Brain pericyte (primary cell): ENCODE measurements around the gene ACTBL2.
"Not testable (repeated sequence)": the region's sequence is repeated elsewhere in the genome, so short reads cannot be mapped to it uniquely, and the experiment has no call there.

Experiments used
- DNase-seq: peaks from one replicate; pipeline ENCODE4 v3.0.0-alpha.2; 2012; ENCODE audit warnings: low read depth, low spot score

Gene ACTBL2

GRCh38 chr5:57494104-57495098 lies 11.8 kb upstream of the ACTBL2 start:
- DNase-seq = peak; percentile 48

DNA sequence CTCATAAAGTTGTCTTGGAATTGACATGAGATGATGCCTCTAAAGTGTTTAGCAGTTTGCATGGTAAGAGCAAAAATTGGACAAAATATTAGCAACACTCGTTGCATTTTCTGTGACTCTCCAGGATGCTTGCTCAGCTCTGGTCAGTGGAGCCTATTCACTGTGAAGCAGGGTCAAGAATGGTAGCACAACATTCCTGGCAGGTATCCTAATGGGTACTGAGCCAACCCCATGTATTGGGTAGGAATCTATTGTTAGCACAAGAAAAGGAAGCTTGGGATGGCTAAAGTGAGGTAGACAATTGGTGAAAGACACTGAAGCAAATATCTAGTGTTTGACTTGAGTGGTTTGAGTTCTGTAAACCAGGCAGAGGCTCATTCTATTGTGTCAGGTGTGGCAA lies 10.4 kb upstream of the ACTBL2 start:
- no peak for DNase-seq

GRCh38 chr5:57492632-57493031 lies 10.0 kb upstream of the ACTBL2 start:
- DNase-seq = no peak

DNA sequence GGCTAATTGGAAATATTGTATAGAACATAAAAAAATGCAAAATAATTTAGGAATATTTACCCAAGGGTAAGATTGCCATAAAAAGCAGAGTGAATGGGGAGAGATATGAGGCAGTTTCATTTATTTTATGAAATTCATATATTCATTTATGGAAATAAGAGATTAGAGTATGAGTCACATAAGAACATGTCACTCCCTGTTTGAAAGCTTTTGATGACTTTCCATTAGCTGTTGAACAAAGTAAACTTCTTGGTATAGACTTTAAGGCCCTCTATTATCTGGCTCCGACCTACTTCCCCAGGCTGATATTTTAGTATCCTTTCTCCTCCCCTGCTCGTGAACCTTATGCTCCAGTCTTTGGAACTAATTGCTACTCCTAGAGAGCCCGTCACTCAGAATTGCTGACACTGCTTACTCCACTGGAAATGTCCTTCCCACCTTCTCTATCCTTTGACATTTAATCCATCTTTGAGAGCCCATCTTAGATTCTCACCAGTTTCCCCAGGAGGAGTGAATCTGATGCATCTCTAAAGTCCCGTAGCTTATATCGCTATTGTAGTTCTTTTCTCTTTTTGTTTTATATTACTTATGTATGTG lies 8.9 kb upstream of the ACTBL2 start:
- no peak for DNase-seq

- DNase-seq = no peak
These were observed 5.8 kb upstream of the ACTBL2 start for GRCh38 chr5:57488215-57488955.

DNA sequence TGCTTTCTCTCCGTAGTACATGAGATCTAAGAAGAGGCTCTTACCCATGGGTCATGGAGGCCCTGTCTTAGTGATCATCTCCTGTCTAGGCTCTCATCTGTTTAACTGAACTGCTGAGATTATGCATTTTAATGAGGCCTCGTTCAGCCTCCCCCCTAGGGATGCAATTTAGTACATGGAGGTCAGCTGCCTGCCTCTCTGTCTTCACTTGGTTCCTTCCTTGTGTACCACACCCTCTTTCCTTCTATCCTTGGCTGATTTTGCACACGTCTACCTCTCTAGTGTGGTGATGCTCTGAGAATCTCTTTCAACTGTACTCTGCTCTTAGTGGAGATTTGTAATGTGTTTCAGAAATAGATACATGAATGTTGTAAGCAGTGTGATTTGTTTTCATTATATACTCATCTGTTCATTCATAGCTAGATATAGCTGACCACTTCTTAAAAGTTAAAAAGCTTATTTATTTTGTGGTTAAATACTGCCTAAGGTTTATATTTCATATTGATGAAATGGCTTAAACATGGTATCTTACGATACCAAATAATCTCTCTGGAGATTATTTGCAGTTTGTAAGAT lies 3.5 kb upstream of the ACTBL2 start:
- DNase-seq = no peak

- DNase-seq = no peak
These were observed 3.8 kb downstream of the ACTBL2 start for GRCh38 chr5:57478826-57479225.

DNA sequence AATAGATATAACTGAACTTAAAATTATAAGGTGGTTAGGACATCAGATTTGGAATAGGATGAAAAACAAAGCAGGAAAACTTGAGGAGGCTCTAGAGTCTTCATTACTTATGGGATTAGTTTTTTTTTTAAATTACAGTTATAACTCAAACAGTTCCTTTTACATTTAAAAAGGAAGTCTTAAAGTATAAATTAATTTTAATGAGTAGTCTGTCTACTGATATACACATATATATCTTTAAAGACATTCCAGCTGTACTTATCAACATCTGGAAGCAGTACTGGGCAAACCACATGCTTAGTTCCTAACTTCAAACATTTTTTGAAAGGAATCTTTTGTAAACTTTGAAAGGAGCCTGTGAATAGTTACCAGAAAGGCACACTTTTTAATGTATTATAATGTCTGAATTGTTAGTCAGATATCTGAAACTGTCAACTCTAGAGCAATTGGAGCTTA lies 6.0 kb downstream of the ACTBL2 start:
- no peak for DNase-seq

- DNase-seq = no peak
These were observed 12.3 kb downstream of the ACTBL2 start for GRCh38 chr5:57470339-57470738.

DNA sequence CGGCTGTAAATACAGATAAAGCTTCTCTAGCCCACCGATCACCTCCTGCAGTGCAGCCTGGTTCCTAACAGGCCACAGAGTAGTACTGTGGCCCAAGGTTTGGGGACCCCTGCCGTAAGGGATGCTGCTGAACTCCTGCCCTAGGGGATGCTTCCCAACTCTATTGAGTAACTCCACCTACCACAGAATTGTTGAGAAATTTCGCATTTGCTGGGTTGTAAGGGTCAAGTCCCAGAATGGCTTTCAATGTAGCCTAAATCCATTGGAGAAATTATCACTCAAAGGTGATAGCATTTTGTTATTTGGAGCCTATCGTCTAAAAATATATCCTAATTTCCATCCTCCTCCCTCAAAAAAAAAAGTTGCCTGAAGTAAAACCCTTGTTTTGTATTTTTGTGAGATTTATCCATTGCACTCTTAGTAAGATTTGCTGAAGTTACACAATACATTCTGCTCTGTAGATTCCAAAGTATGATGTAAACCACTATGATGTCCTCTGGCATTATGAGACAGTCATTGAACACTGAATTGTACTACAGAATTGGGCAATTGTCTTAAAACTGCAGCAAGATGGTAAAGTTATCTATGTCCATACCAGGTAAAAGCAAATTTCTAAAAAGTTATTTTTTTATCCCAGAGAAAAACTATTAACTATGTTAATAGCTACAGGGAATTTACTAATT lies 14.0 kb downstream of the ACTBL2 start:
- DNase-seq = no peak

- no peak for DNase-seq
These were observed 16.1 kb downstream of the ACTBL2 start for GRCh38 chr5:57466544-57466943.

- not testable (repeated sequence) for DNase-seq
These were observed 22.6 kb downstream of the ACTBL2 start for GRCh38 chr5:57460056-57460455.

DNA sequence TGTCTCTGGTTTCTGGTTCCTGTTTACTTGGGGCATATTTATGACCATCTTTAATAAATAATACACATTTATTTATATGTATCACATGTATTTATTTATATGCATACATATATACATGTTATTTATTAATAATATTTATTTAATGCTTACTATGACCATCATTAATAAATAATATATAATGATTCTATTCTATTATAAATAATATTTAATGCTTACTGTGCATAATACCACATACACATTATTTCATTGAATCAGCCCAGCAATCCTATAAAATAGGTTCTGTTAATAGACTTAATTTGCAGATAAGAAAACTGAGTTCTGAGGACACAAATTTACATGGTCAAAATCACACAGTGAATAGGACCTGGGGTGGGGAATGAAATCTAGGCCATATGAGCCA lies 24.2 kb downstream of the ACTBL2 start:
- no peak for DNase-seq

DNA sequence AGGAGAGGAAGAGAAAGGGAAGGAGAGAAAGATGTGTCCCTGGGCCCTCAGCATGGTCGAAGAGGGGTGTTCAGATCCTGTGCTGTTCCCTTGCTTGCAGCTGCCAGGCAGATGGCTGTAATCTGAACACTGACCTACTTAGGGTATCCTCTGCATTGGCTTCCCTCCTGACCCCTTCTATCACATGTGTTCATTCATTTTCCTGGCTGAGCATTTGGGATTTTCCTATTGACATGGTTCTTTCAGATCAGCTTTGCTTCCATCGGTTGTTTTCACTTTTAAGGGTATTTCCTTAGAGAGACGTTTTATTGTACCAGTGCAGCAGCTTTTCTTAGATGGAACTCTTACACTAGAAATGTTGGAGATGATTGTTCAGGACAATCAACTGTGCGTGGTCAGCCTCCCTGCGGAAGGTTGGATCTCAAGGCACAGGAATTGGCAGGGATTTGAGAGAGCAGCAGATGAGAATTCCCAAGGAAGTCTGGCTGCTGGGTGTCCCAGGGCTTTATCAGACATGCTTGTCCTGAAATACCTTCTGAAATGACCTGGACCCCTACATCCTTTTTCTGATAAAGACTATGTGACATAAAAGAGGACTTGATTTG lies 26.0 kb downstream of the ACTBL2 start:
- no peak for DNase-seq

GRCh38 chr5:57455511-57456455 lies 26.8 kb downstream of the ACTBL2 start:
- DNase-seq = no peak

GRCh38 chr5:57454896-57455295 lies 27.7 kb downstream of the ACTBL2 start:
- DNase-seq = no peak

DNA sequence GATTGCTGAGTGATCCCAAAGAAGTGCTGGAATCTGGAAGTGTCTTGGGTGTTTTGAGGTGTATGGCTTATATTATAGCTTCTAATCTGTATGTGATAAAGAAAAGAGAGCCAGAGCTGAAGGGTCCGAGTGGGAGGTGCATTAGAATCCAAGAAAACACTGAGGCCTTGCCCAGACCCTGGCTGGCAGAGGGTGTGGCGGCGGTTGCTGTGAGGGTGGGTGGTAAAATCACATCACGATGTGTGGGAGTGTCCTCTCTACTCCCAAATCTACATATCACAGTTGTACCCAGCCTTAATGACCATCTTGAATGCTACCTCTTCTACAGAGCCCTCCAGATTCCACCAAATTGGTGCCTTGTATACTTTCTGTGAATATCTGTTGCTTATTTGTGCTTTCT lies 28.9 kb downstream of the ACTBL2 start:
- no peak for DNase-seq

DNA sequence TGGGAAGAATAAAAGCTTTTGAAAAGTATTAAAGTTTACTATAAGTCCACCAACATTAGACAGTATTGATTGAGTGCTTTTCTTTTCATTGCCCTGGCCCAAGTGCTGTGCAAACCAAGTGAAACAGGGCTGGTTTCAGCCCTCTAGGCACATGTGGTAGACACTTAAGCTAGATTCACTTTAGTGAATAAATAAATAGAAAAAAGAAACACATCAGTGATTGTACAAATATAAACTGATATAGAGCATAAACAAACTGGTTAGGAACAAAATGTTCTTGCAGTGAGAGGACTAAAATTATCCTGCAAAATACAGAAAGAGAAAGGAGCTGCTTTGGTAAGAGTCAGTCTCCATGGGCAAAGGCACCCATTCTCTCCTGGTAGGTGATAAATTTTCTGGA lies 29.7 kb downstream of the ACTBL2 start:
- DNase-seq = no peak

DNA sequence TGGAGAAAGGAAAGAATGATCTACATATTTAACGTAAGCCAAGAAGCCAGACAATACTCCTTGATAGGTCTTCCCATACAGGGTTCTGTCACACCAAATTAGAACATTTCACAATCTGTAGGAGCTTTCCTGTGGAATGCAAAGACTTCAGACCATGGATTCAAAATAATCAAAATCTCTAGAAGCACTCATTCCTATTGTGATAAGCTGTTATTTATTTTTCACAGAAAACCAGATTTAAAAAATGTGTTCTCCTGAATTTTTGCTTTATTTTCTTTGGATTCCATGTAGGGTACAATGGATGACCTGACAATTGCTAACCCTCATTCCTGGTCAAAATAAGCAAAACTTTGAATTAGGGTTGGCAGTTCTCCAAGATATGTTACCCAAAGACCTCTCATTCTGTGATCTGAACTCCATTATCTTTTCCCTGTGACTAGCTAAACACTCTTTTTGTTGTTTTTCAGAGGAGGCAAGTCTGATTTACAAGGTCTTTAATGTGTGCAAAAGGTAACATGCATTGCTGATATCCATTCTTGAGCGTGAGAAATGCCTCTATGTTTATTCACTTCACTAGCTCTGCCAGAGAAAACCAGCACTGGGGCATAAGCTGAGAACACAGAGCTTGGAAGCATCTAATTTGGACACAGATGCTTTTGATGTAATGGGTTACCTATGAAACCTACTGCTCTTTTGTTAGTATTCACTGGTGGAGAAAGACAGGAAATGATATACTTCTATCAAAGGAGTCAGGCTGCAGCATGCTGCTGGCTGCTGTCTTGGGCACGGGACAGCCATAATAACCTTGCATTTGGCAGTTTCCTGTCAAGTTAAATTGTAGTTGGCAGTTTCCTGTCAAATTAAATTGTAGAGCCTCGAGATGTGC lies 31.4 kb downstream of the ACTBL2 start:
- peak; percentile 68 for DNase-seq
